Ectodermal cell (in vitro differentiated cells): ENCODE results near the gene CELF6.

ENCODE experiments used
- H3K27ac ChIP-seq: 2 replicates; pipeline ENCODE4 v1.7.0; 2013; ENCODE audit warnings: mild to moderate bottlenecking, low read depth, low read length; ENCODE audit not compliant: insufficient read depth, poor library complexity, severe bottlenecking
- H3K27me3 ChIP-seq: 2 replicates; pipeline ENCODE4 v1.7.0; 2013; ENCODE audit warnings: mild to moderate bottlenecking, low read length; ENCODE audit not compliant: insufficient read depth, control insufficient read depth, poor library complexity, severe bottlenecking
- H3K36me3 ChIP-seq: one replicate; pipeline ENCODE4 v1.7.0; 2013; ENCODE audit warnings: low read length; ENCODE audit not compliant: control insufficient read depth, insufficient read depth
- H3K4me1 ChIP-seq: one replicate; pipeline ENCODE4 v1.7.0; 2013; ENCODE audit warnings: low read length; ENCODE audit not compliant: control insufficient read depth, insufficient read depth
- H3K4me3 ChIP-seq: 2 replicates; pipeline ENCODE4 v1.7.0; 2013; ENCODE audit warnings: low read depth, low read length, control low read depth; ENCODE audit not compliant: insufficient read depth
- H3K9me3 ChIP-seq: 2 replicates; pipeline ENCODE4 v1.7.0; 2013; ENCODE audit warnings: mild to moderate bottlenecking, low read length, moderate library complexity; ENCODE audit not compliant: control insufficient read depth
- whole genome bisulfite sequencing, 2 experiments: methylation state at CpG; one replicate each; pipeline ENCODE4 v1.1.7; 2013; ENCODE audit warnings: missing lambda C conversion rate in 2 of 2; 5-methylcytosine and 5-hydroxymethylcytosine counted together

Gene CELF6

GRCh38 chr15:72239652-72240051 is 80.3 kb downstream of the CELF6 start:
- Histone ChIP-seq H3K4me3 (no peak overlapping the region), H3K27ac (no peak overlapping the region), H3K36me3 (peaks cover 21% of the 10 kb centered on the region), H3K27me3 (peaks cover 81% of the 10 kb centered on the region), H3K4me1 (peaks cover 15% of the 10 kb centered on the region), H3K9me3 (no peaks in the 10 kb centered on the region)

- Histone ChIP-seq H3K27ac (no peak overlapping the region), H3K27me3 (peaks cover 82% of the 10 kb centered on the region), H3K4me1 (peaks cover 11% of the 10 kb centered on the region), H3K9me3 (no peaks in the 10 kb centered on the region), H3K36me3 (peaks cover 21% of the 10 kb centered on the region), H3K4me3 (no peak overlapping the region)
- 88 to 93% methylated on average over 3 of the region's 3 CpGs for WGBS, 2 experiments
Measured at GRCh38 chr15:72238586-72238985, 81.4 kb downstream of the CELF6 start.

GRCh38 chr15:72237853-72238224 is 82.1 kb downstream of the CELF6 start:
- WGBS, 2 experiments = 57 to 100% methylated on average over 1 of the region's 1 CpG
- Histone ChIP-seq H3K9me3 (no peaks in the 10 kb centered on the region), H3K4me1 (peaks cover 7% of the 10 kb centered on the region), H3K27me3 (peaks cover 89% of the 10 kb centered on the region), H3K27ac (no peak overlapping the region), H3K36me3 (peaks cover 21% of the 10 kb centered on the region), H3K4me3 (no peak overlapping the region)

GRCh38 chr15:72237029-72237852 is 82.7 kb downstream of the CELF6 start:
- peaks cover 20% of the 10 kb centered on the region for H3K36me3 ChIP-seq
- H3K9me3 ChIP-seq = no peaks in the 10 kb centered on the region
- H3K27me3 ChIP-seq = peaks cover 95% of the 10 kb centered on the region
- H3K4me1 ChIP-seq = peaks cover 7% of the 10 kb centered on the region
- H3K4me3 ChIP-seq = no peak overlapping the region
- WGBS, 2 experiments = 55 to 57% methylated on average over 3 of the region's 3 CpGs
- H3K27ac ChIP-seq = no peak overlapping the region

- WGBS, 2 experiments = 88 to 95% methylated on average over 2 of the region's 2 CpGs
- H3K27me3 ChIP-seq = peaks cover 93% of the 10 kb centered on the region
- peaks cover 3% of the 10 kb centered on the region for H3K4me1 ChIP-seq
- H3K36me3 ChIP-seq = peaks cover 13% of the 10 kb centered on the region
- H3K4me3 ChIP-seq = no peak overlapping the region
- no peak overlapping the region for H3K27ac ChIP-seq
- no peaks in the 10 kb centered on the region for H3K9me3 ChIP-seq
Measured at GRCh38 chr15:72236381-72237003, 83.5 kb downstream of the CELF6 start.

GRCh38 chr15:72235298-72235697 is 84.7 kb downstream of the CELF6 start:
- WGBS, 2 experiments = 87 to 91% methylated on average over 4 of the region's 4 CpGs
- no peak overlapping the region for H3K4me3 ChIP-seq
- H3K27me3 ChIP-seq = peaks cover 81% of the 10 kb centered on the region
- peaks cover 3% of the 10 kb centered on the region for H3K4me1 ChIP-seq
- peaks cover under 1% of the 10 kb centered on the region for H3K36me3 ChIP-seq
- H3K27ac ChIP-seq = no peak overlapping the region
- H3K9me3 ChIP-seq = no peaks in the 10 kb centered on the region
